Fibroblast of lung (primary cell): ENCODE data around the gene OR1I1.

Source experiments
- CTCF ChIP-seq, 2 donors: IDR thresholded peaks in 1 of 2; conservative IDR thresholded peaks in 1 of 2; 1 replicate in 1 of 2; 2 replicates in 1 of 2; pipeline ENCODE4 v1.5.1; 2011 to 2012; ENCODE audit warnings: low read length in 2 of 2, control low read depth in 1 of 2, inconsistent platforms in 1 of 2, low read depth in 1 of 2, mild to moderate bottlenecking in 1 of 2
- EZH2 ChIP-seq: IDR thresholded peaks from 2 replicates; pipeline ENCODE4 v1.5.1; 2012; ENCODE audit warnings: low read length, control low read depth, mild to moderate bottlenecking; ENCODE audit errors: missing control alignments

- no peak for TF ChIP-seq CTCF (conservative IDR thresholded peaks at IDR 0.05 in 1 of 2, IDR thresholded peaks at IDR 0.05 in 1 of 2; ENCODE audit: low read depth in 1 of 2, low read length in 2 of 2)
- TF ChIP-seq EZH2, result no peak
These were observed 40.5 kb downstream of the OR1I1 start for GRCh38 chr19:15122331-15123030.
